GM19099 (cell line): ENCODE data around the gene PRPF40B.

Experiments used
- POLR2A ChIP-seq: IDR thresholded peaks from 3 replicates; pipeline ENCODE4 v1.6.1; 2011; ENCODE audit warnings: low read depth; ENCODE audit not compliant: insufficient read length; ENCODE audit errors: extremely low read depth

Gene PRPF40B

GRCh38 chr12:49674318-49674981, 51.1 kb downstream of the PRPF40B start:
- TF ChIP-seq POLR2A = no peak

GRCh38 chr12:49675137-49675536, 51.8 kb downstream of the PRPF40B start:
- no peak for TF ChIP-seq POLR2A

GRCh38 chr12:49678711-49679110, 55.4 kb downstream of the PRPF40B start:
- no peak for TF ChIP-seq POLR2A

- TF ChIP-seq POLR2A = no peak
These were observed 56.7 kb downstream of the PRPF40B start for GRCh38 chr12:49680075-49680474.

- TF ChIP-seq POLR2A = no peak
These were observed 60.4 kb downstream of the PRPF40B start for GRCh38 chr12:49683599-49684309.

GRCh38 chr12:49684310-49684854, 61.0 kb downstream of the PRPF40B start:
- TF ChIP-seq POLR2A = no peak

GRCh38 chr12:49687941-49688340, 64.6 kb downstream of the PRPF40B start:
- no peak for TF ChIP-seq POLR2A

- TF ChIP-seq POLR2A = no peak
These were observed 65.9 kb downstream of the PRPF40B start for GRCh38 chr12:49689237-49689636.

GRCh38 chr12:49689785-49690184, 66.4 kb downstream of the PRPF40B start:
- no peak for TF ChIP-seq POLR2A

- TF ChIP-seq POLR2A = no peak
These were observed 69.5 kb downstream of the PRPF40B start for GRCh38 chr12:49692851-49693250.

- TF ChIP-seq POLR2A = no peak
These were observed 70.6 kb downstream of the PRPF40B start for GRCh38 chr12:49693931-49694444.
